HEK293 (cell line): Measurements from ENCODE around the gene DDX52.

Experiments used
- CTCF ChIP-seq: fragments of 450-650 bp; formaldehyde crosslinking; IDR thresholded peaks from 2 replicates; pipeline ENCODE4 v1.5.1; 2016; ENCODE audit warnings: missing biosample characterization, missing genetic modification characterization
- GFI1B ChIP-seq: fragments of 450-650 bp; formaldehyde crosslinking; IDR thresholded peaks from 2 replicates; pipeline ENCODE4 v1.5.1; 2016; ENCODE audit warnings: missing biosample characterization, missing genetic modification characterization
- PRDM4 ChIP-seq: fragments of 450-650 bp; formaldehyde crosslinking; IDR thresholded peaks from 2 replicates; pipeline ENCODE4 v1.5.1; 2017; ENCODE audit warnings: missing biosample characterization, missing genetic modification characterization
- ZBTB1 ChIP-seq: fragments of 450-650 bp; formaldehyde crosslinking; IDR thresholded peaks from 2 replicates; pipeline ENCODE4 v1.5.1; 2016; ENCODE audit warnings: missing biosample characterization, missing genetic modification characterization
- ZBTB48 ChIP-seq: fragments of 450-650 bp; formaldehyde crosslinking; IDR thresholded peaks from 2 replicates; pipeline ENCODE4 v1.5.1; 2016; ENCODE audit warnings: missing biosample characterization, missing genetic modification characterization
- ZNF266 ChIP-seq: fragments of 450-650 bp; formaldehyde crosslinking; IDR thresholded peaks from 2 replicates; pipeline ENCODE4 v1.5.1; 2016; ENCODE audit warnings: missing biosample characterization, missing genetic modification characterization, low read depth
- ZNF274 ChIP-seq, 2 experiments: fragments of 200-500 bp in 1 of 2; fragments of 450-650 bp in 1 of 2; sonication (Bioruptor generic) in 1 of 2; formaldehyde crosslinking in 1 of 2; IDR thresholded peaks; 2 replicates each; pipeline versions ENCODE4 v1.5.1 to v1.6.1; 2014 to 2016; ENCODE audit warnings: borderline replicate concordance in 1 of 2, inconsistent platforms in 1 of 2, low read length in 1 of 2, missing biosample characterization in 1 of 2, missing genetic modification characterization in 1 of 2
- ZNF311 ChIP-seq: fragments of 450-650 bp; formaldehyde crosslinking; IDR thresholded peaks from 2 replicates; pipeline ENCODE4 v1.5.1; 2017; ENCODE audit warnings: missing biosample characterization, missing genetic modification characterization, borderline replicate concordance
- ZNF416 ChIP-seq: fragments of 450-650 bp; formaldehyde crosslinking; IDR thresholded peaks from 2 replicates; pipeline ENCODE4 v1.5.1; 2016; ENCODE audit warnings: missing biosample characterization, missing genetic modification characterization

GRCh38 chr17:37677021-37677420 lies 33.8 kb upstream of the DDX52 start:
- TF ChIP-seq CTCF (tag by site-specific recombination) = no peak
- TF ChIP-seq ZNF266 (tag by site-specific recombination) = no peak
- TF ChIP-seq ZNF274 (IDR thresholded peaks at IDR 0.05; ENCODE audit: low read length) = no peak
- TF ChIP-seq ZNF274 (tag by site-specific recombination; IDR thresholded peaks at IDR 0.05; ENCODE audit: borderline replicate concordance) = no peak
- no peak for TF ChIP-seq PRDM4
- TF ChIP-seq ZBTB1 = no peak
- TF ChIP-seq ZNF311 (tag by site-specific recombination) = no peak
- no peak for TF ChIP-seq ZNF416 (tag by site-specific recombination)
- TF ChIP-seq ZBTB48 = no peak
- no peak for TF ChIP-seq GFI1B
